Upper lobe of right lung (tissue), 1 donor: ENCODE measurements around the gene INSIG2. TPM values are rescaled to one million over a fixed set of nuclear protein-coding genes. Genes with fewer than 3 reads are reported as not detected.

ENCODE experiments used
- ATAC-seq: fragments of 200-7000 bp; cut with Tn5 transposase; one replicate; pipeline ENCODE4 v1.9.1; 2020; ENCODE audit warnings: mild to moderate bottlenecking, moderate library complexity
- DNase-seq: peaks from one replicate; pipeline ENCODE4 v3.0.0-alpha.2; 2020
- H3K27ac ChIP-seq: fragments of 200-600 bp; one replicate; pipeline ENCODE4 v1.8.0; 2022
- H3K27me3 ChIP-seq: fragments of 200-600 bp; one replicate; pipeline ENCODE4 v1.8.0; 2022; ENCODE audit warnings: mild to moderate bottlenecking
- H3K36me3 ChIP-seq: fragments of 200-600 bp; one replicate; pipeline ENCODE4 v1.8.0; 2022
- H3K4me1 ChIP-seq: fragments of 200-600 bp; one replicate; pipeline ENCODE4 v1.8.0; 2022
- H3K4me3 ChIP-seq: fragments of 200-600 bp; one replicate; pipeline ENCODE4 v1.8.0; 2022; ENCODE audit warnings: mild to moderate bottlenecking
- H3K9me3 ChIP-seq: fragments of 200-600 bp; one replicate; pipeline ENCODE4 v1.8.0; 2022
- CTCF ChIP-seq: fragments of 200-600 bp; IDR thresholded peaks from one replicate; pipeline ENCODE4 v1.8.0; 2022; ENCODE audit warnings: antibody characterized with exemption
- intact Hi-C: fragments of 100-400 bp; cut with DNase I; formaldehyde crosslinking; loops from one replicate; pipeline ENCODE4 v1.11.0; 2022
- total RNA-seq: library from RNA; stranded (reverse); fragmentation: NEBNext Ultra II Directional; extraction: Animal tissue kit (Norgen Biotek cat#: 25700); gene quantifications from one replicate; pipeline ENCODE4 v1.2.1, GENCODE V29; 2021
- donor health status: DM: no; HTN: yes; CAD: no; lungs with severe emphysema.

Gene INSIG2
- total RNA-seq, 1 donor from 2014 or later: 42.0 TPM

- H3K9me3 ChIP-seq: no peaks in the 10 kb centered on the region
- H3K4me3 ChIP-seq: no peak overlapping the region
- no peaks in the 10 kb centered on the region for H3K4me1 ChIP-seq
- no peak overlapping the region for H3K27ac ChIP-seq
- intact Hi-C loops: no loop called here
- H3K27me3 ChIP-seq: no peaks in the 10 kb centered on the region
- TF ChIP-seq CTCF: no peak
- no peak for ATAC-seq
- DNase-seq: no peak
- no peaks in the 10 kb centered on the region for H3K36me3 ChIP-seq
Measured at GRCh38 chr2:118131771-118132170, 43.5 kb downstream of the INSIG2 start.

GRCh38 chr2:118133916-118134315, 45.6 kb downstream of the INSIG2 start:
- Histone ChIP-seq H3K4me1 (no peaks in the 10 kb centered on the region), H3K27ac (no peak overlapping the region), H3K9me3 (no peaks in the 10 kb centered on the region), H3K4me3 (no peak overlapping the region), H3K36me3 (no peaks in the 10 kb centered on the region), H3K27me3 (no peaks in the 10 kb centered on the region)
- DNase-seq: no peak
- no peak for TF ChIP-seq CTCF
- intact Hi-C loops: no loop called here
- no peak for ATAC-seq

GRCh38 chr2:118134650-118135049, 46.4 kb downstream of the INSIG2 start:
- Histone ChIP-seq H3K4me3 (no peak overlapping the region), H3K4me1 (no peaks in the 10 kb centered on the region), H3K9me3 (no peaks in the 10 kb centered on the region), H3K27me3 (no peaks in the 10 kb centered on the region), H3K36me3 (no peaks in the 10 kb centered on the region), H3K27ac (no peak overlapping the region)
- DNase-seq (no peak), ATAC-seq (no peak)
- intact Hi-C loops: no loop called here
- TF ChIP-seq CTCF: no peak

GRCh38 chr2:118145207-118145606, 56.9 kb downstream of the INSIG2 start:
- intact Hi-C loops: no loop called here
- DNase-seq: no peak
- no peak for ATAC-seq
- no peak overlapping the region for H3K4me3 ChIP-seq
- H3K36me3 ChIP-seq: no peaks in the 10 kb centered on the region
- no peaks in the 10 kb centered on the region for H3K27me3 ChIP-seq
- TF ChIP-seq CTCF: no peak
- H3K4me1 ChIP-seq: no peaks in the 10 kb centered on the region
- H3K9me3 ChIP-seq: no peaks in the 10 kb centered on the region
- H3K27ac ChIP-seq: no peak overlapping the region

- H3K27ac ChIP-seq: no peak overlapping the region
- H3K4me3 ChIP-seq: no peak overlapping the region
- no peaks in the 10 kb centered on the region for H3K4me1 ChIP-seq
- H3K9me3 ChIP-seq: no peaks in the 10 kb centered on the region
- no peaks in the 10 kb centered on the region for H3K27me3 ChIP-seq
- intact Hi-C loops: no loop called here
- no peak for ATAC-seq
- H3K36me3 ChIP-seq: no peaks in the 10 kb centered on the region
- no peak for TF ChIP-seq CTCF
- no peak for DNase-seq
Measured at GRCh38 chr2:118145806-118146205, 57.5 kb downstream of the INSIG2 start.
